ENCODE results near the gene ZNF684.

- TF ChIP-seq CTCF (IDR thresholded peaks at IDR 0.05) (no peak), POLR2A (IDR thresholded peaks at IDR 0.05) (peak; percentile 38 to 62)
Measured at GRCh38 chr1:40508375-40509341, 22.8 kb upstream of the ZNF684 start, which contains the start of gene EXO5.
